ENCODE results near the gene OR4D2. TPM values are rescaled to one million over a fixed set of nuclear protein-coding genes. Genes with fewer than 3 reads are reported as not detected.

Gene OR4D2
- total RNA-seq, 1 donor from 2014 or later: not detected

DNA sequence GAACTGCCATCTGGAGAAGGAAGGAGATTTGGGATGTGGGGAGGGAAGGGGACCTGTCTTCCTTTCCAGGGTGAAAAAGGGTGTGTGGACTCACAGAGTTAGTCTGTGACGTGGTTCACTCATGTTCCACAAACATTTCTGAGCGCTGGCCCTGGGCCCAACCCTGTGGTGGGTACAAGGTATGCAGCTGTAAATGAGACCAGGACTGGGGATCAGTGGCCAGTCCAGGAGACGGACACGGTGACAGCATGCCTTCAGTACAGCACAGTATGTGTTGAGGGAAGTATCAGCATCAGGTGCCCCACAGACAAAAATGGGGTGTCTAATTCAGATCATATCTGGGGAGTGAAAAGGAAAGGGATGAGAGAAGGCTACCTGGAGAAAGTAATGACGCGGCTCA lies 20.3 kb downstream of the OR4D2 start:
- TF ChIP-seq CTCF (IDR thresholded peaks at IDR 0.05): no peak
- Histone ChIP-seq H3K4me1 (no peaks in the 10 kb centered on the region), H3K27ac (no peak overlapping the region), H3K36me3 (no peaks in the 10 kb centered on the region), H3K27me3 (peaks cover 6% of the 10 kb centered on the region), H3K9me3 (no peaks in the 10 kb centered on the region), H3K4me3 (no peak overlapping the region)
- intact Hi-C loops (cut with DNase I): no loop called here
- no peak for ATAC-seq
- no peak for DNase-seq

- no peak for ATAC-seq
- intact Hi-C loops (cut with DNase I): no loop called here
Measured at GRCh38 chr17:58187675-58188074, 20.9 kb downstream of the OR4D2 start.

DNA sequence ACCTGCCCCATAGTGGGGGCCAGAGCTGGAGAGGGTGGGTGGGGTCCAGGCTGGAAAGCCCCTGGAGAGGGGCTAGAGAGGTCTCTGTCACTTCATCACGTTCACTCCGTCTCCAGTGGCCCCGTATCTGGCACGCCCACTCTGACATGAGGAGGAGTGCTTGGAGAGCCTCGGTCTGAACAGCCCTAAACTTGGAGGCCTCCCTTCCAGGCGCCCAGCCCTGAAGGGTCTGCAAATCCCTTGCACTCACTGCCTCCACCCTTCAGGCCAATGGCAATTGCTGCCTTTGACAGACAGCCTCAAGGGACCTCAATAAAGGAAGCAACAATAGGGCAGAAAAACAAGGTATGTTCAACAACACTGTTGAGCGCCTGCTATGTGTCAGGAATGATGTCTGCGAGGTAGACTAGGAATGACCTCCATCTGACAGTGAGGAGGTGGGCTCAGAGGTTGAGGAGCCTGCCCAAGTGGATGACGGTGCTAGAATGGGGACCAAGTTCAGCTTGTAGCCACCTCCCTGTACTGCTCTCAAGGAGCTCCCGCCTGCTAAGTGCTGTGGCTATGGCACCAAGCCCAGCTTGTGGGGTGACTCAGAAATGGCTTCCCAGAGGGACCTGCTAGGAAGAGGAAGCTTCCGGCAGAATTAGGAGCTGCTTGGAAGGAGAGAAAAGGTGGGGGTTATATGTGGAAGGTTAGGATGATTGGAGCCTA lies 22.8 kb downstream of the OR4D2 start:
- Histone ChIP-seq H3K4me1 (no peaks in the 10 kb centered on the region), H3K36me3 (no peaks in the 10 kb centered on the region), H3K4me3 (no peak overlapping the region), H3K9me3 (no peaks in the 10 kb centered on the region), H3K27ac (no peak overlapping the region), H3K27me3 (peaks cover 6% of the 10 kb centered on the region)
- intact Hi-C loops (cut with DNase I): no loop called here
- peak; percentile 88 for DNase-seq
- peak; percentile 79 for ATAC-seq
- TF ChIP-seq CTCF (IDR thresholded peaks at IDR 0.05): no peak

More at GRCh38 chr17:58187675-58188074, 20.9 kb downstream of the OR4D2 start:
- H3K27me3 ChIP-seq: peaks cover 6% of the 10 kb centered on the region
- no peak for DNase-seq
- H3K4me1 ChIP-seq: no peaks in the 10 kb centered on the region
- H3K36me3 ChIP-seq: no peaks in the 10 kb centered on the region
- no peak for TF ChIP-seq CTCF (IDR thresholded peaks at IDR 0.05)
- H3K4me3 ChIP-seq: no peak overlapping the region
- no peak overlapping the region for H3K27ac ChIP-seq
- H3K9me3 ChIP-seq: no peaks in the 10 kb centered on the region

- H3K27ac ChIP-seq: no peak overlapping the region
- ATAC-seq: no peak
- no peaks in the 10 kb centered on the region for H3K9me3 ChIP-seq
- no peak overlapping the region for H3K4me3 ChIP-seq
- intact Hi-C loops (cut with DNase I): no loop called here
- H3K4me1 ChIP-seq: no peaks in the 10 kb centered on the region
- DNase-seq: no peak
- H3K36me3 ChIP-seq: no peaks in the 10 kb centered on the region
- no peak for TF ChIP-seq CTCF (IDR thresholded peaks at IDR 0.05)
- peaks cover 6% of the 10 kb centered on the region for H3K27me3 ChIP-seq
Measured at GRCh38 chr17:58191241-58191896, 24.6 kb downstream of the OR4D2 start.

- intact Hi-C loops (cut with DNase I): no loop called here
- Histone ChIP-seq H3K9me3 (no peaks in the 10 kb centered on the region), H3K27me3 (peaks cover 13% of the 10 kb centered on the region), H3K4me3 (no peak within 1 kb of the TSS), H3K36me3 (no peaks in the 10 kb centered on the region), H3K4me1 (no peaks in the 10 kb centered on the region), H3K27ac (no peak within 1 kb of the TSS)
- no peak for TF ChIP-seq CTCF (IDR thresholded peaks at IDR 0.05)
- no peak for DNase-seq
- no peak for ATAC-seq
Measured at GRCh38 chr17:58192612-58193011, 25.8 kb downstream of the OR4D2 start, which contains the start of gene EPX. Gene EPX, plus strand, starts transcription at chr17:58192726. Its CDS starts 121 bp downstream, at chr17:58192847.

Measured in upper lobe of right lung (tissue), 1 donor.